Stimulated activated CD4-positive, alpha-beta T cell treated with anti-CD3 and anti-CD28 coated beads, Interleukin-2, amount 100 ng/mL, for 4 hours (primary cell): ENCODE data around the gene NSMCE3.

Experiments used
- DNase-seq: peaks from one replicate; pipeline ENCODE4 v3.0.0-alpha.2; 2020; ENCODE audit warnings: low read depth

The NSMCE3 gene

GRCh38 chr15:29269485-29270168 is at the start of gene NSMCE3:
NSMCE3 (minus strand) TSS chr15:29269822; CDS start chr15:29269705, 117 bp downstream.
- peak; percentile 85 for DNase-seq

- DNase-seq: no peak
Measured at GRCh38 chr15:29316422-29316821, 46.8 kb upstream of the NSMCE3 start.

- no peak for DNase-seq
Measured at GRCh38 chr15:29312387-29312786, 42.8 kb upstream of the NSMCE3 start.

- no peak for DNase-seq
Measured at GRCh38 chr15:29311696-29312095, 42.1 kb upstream of the NSMCE3 start.

GRCh38 chr15:29309139-29309538 is 39.5 kb upstream of the NSMCE3 start:
- no peak for DNase-seq

GRCh38 chr15:29308299-29308698 is 38.7 kb upstream of the NSMCE3 start:
- DNase-seq: no peak

GRCh38 chr15:29305556-29305955 is 35.9 kb upstream of the NSMCE3 start:
- no peak for DNase-seq

GRCh38 chr15:29302871-29303270 is 33.2 kb upstream of the NSMCE3 start:
- no peak for DNase-seq

GRCh38 chr15:29299784-29300183 is 30.2 kb upstream of the NSMCE3 start:
- no peak for DNase-seq

GRCh38 chr15:29299331-29299730 is 29.7 kb upstream of the NSMCE3 start:
- no peak for DNase-seq

- no peak for DNase-seq
Measured at GRCh38 chr15:29294732-29295325, 25.2 kb upstream of the NSMCE3 start.

- DNase-seq: no peak
Measured at GRCh38 chr15:29291067-29291845, 21.6 kb upstream of the NSMCE3 start.

GRCh38 chr15:29289173-29289572 is 19.6 kb upstream of the NSMCE3 start:
- no peak for DNase-seq

GRCh38 chr15:29285386-29285785 is 15.8 kb upstream of the NSMCE3 start:
- DNase-seq: no peak

GRCh38 chr15:29283381-29283780 is 13.8 kb upstream of the NSMCE3 start:
- no peak for DNase-seq

GRCh38 chr15:29280514-29280913 is 10.9 kb upstream of the NSMCE3 start:
- DNase-seq: no peak

GRCh38 chr15:29278436-29279105 is 8.9 kb upstream of the NSMCE3 start:
- DNase-seq: no peak

GRCh38 chr15:29276366-29276765 is 6.7 kb upstream of the NSMCE3 start:
- no peak for DNase-seq

- no peak for DNase-seq
Measured at GRCh38 chr15:29275855-29276254, 6.2 kb upstream of the NSMCE3 start.

- DNase-seq: no peak
Measured at GRCh38 chr15:29274946-29275345, 5.3 kb upstream of the NSMCE3 start.

- DNase-seq: no peak
Measured at GRCh38 chr15:29272219-29272618, 2.6 kb upstream of the NSMCE3 start.

GRCh38 chr15:29270976-29271375 is 1.4 kb upstream of the NSMCE3 start:
- DNase-seq: no peak
